Suprapubic skin (tissue), 3 donors: ENCODE measurements around the gene LIG4.

Experiments used
- CTCF ChIP-seq, 2 donors: fragments of 200-600 bp in 1 of 2; fragments of 450-650 bp in 1 of 2; sonication (generic) in 1 of 2; IDR thresholded peaks; one replicate each; pipeline ENCODE4 v1.5.1; 2016 to 2019; ENCODE audit warnings: antibody characterized with exemption in 2 of 2, mild to moderate bottlenecking in 1 of 2, moderate library complexity in 1 of 2
- POLR2A ChIP-seq, 2 donors: fragments of 450-650 bp; IDR thresholded peaks; one replicate each; pipeline ENCODE4 v1.6.1; 2017; ENCODE audit warnings: antibody characterized with exemption in 2 of 2, mild to moderate bottlenecking in 2 of 2, moderate library complexity in 2 of 2

DNA sequence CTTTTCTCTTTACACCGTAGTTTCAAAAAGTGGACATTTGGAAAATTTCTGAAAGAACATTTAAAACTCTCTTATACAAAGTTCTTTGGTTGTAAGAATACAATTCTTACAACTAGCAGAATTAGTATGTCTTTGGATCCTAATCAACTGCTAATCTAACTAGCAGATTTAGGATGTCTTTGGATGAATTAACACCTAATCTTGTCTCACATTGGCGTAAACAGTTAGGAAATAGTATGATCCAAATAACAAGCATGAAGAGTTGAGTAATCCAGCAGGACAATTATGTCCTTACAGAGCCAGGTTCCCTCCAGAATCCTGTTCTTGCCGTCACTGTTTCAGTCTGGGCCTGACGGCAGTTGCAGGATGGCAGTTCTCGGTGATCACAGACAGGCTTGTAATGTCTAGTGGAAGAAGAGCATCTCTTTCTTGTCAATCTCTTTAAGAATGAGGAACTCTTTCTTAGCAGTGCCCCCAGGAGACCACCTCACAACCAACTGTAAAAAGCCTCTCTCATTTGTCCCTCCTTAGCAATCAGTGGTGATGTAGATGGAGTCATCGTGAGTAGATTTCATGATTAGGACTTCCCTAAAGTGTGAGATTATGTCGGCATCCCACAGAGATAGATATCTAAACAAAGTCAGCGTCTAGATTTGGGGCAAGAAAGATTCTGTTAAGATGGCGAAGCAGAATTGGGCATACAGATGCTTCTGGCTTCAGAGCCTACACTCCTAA is 48.5 kb upstream of the LIG4 start:
- TF ChIP-seq CTCF (IDR thresholded peaks at IDR 0.05) (no peak), POLR2A (IDR thresholded peaks at IDR 0.05) (no peak)
